ENCODE data around the gene CNP. TPM values are rescaled to one million over a fixed set of nuclear protein-coding genes. Genes with fewer than 3 reads are reported as not detected.
A peak's percentile ranks its signal among the peaks of the same experiment; 100 is the strongest.

The CNP gene
- total and polyA plus RNA-seq, 4 donors: 277 to 1,008 (median 786) TPM

- no peaks in the 10 kb centered on the region for H3K27me3 ChIP-seq (ENCODE audit: control insufficient read depth, insufficient read depth, low read length)
- WGBS (ENCODE audit: insufficient coverage): 95% methylated on average over 11 of the region's 14 CpGs
- peaks cover 75% of the 10 kb centered on the region for H3K36me3 ChIP-seq (ENCODE audit: control insufficient read depth, insufficient read depth, low read length)
- H3K4me1 ChIP-seq (ENCODE audit: control insufficient read depth, insufficient read depth, low read length): no peaks in the 10 kb centered on the region
- DNase-seq (ENCODE audit: low read depth in 4 of 6, low spot score in 6 of 6): no peak
- H3K4me3 ChIP-seq (ENCODE audit: low read depth, low read length): no peak overlapping the region
- no peak overlapping the region for H3K27ac ChIP-seq (ENCODE audit: low read depth, low read length)
- no peaks in the 10 kb centered on the region for H3K9me3 ChIP-seq (ENCODE audit: control insufficient read depth, insufficient read depth, low read length)
These were observed 15.6 kb downstream of the CNP start for GRCh38 chr17:41982026-41982760.

- DNase-seq (ENCODE audit: low read depth in 4 of 6, low spot score in 6 of 6): no peak
- H3K4me1 ChIP-seq (ENCODE audit: control insufficient read depth, insufficient read depth, low read length): no peaks in the 10 kb centered on the region
- H3K27ac ChIP-seq (ENCODE audit: low read depth, low read length): no peak overlapping the region
- no peak overlapping the region for H3K4me3 ChIP-seq (ENCODE audit: low read depth, low read length)
- no peaks in the 10 kb centered on the region for H3K27me3 ChIP-seq (ENCODE audit: control insufficient read depth, insufficient read depth, low read length)
- no peaks in the 10 kb centered on the region for H3K9me3 ChIP-seq (ENCODE audit: control insufficient read depth, insufficient read depth, low read length)
- peaks cover 63% of the 10 kb centered on the region for H3K36me3 ChIP-seq (ENCODE audit: control insufficient read depth, insufficient read depth, low read length)
- WGBS (ENCODE audit: insufficient coverage): 93% methylated on average over 7 of the region's 8 CpGs
These were observed 17.9 kb downstream of the CNP start for GRCh38 chr17:41984454-41984853.

- Histone ChIP-seq H3K27me3 (ENCODE audit: control insufficient read depth, insufficient read depth, low read length) (no peaks in the 10 kb centered on the region), H3K27ac (ENCODE audit: low read depth, low read length) (no peak overlapping the region), H3K36me3 (ENCODE audit: control insufficient read depth, insufficient read depth, low read length) (peaks cover 62% of the 10 kb centered on the region), H3K9me3 (ENCODE audit: control insufficient read depth, insufficient read depth, low read length) (no peaks in the 10 kb centered on the region), H3K4me1 (ENCODE audit: control insufficient read depth, insufficient read depth, low read length) (no peaks in the 10 kb centered on the region), H3K4me3 (ENCODE audit: low read depth, low read length) (no peak overlapping the region)
- no peak for DNase-seq (ENCODE audit: low read depth in 4 of 6, low spot score in 6 of 6)
- 100% methylated on average over 4 of the region's 8 CpGs for WGBS (ENCODE audit: insufficient coverage)
These were observed 19.3 kb downstream of the CNP start for GRCh38 chr17:41985919-41986318.

- no CpG with 5 or more reads among the region's 1 CpG for WGBS (ENCODE audit: insufficient coverage)
These were observed 20.0 kb downstream of the CNP start for GRCh38 chr17:41986634-41987033.

GRCh38 chr17:41987642-41988041, 21.0 kb downstream of the CNP start:
- 87% methylated on average over 3 of the region's 3 CpGs for WGBS (ENCODE audit: insufficient coverage)
- H3K4me1 ChIP-seq (ENCODE audit: control insufficient read depth, insufficient read depth, low read length): peaks cover 4% of the 10 kb centered on the region
- H3K4me3 ChIP-seq (ENCODE audit: low read depth, low read length): no peak overlapping the region
- no peaks in the 10 kb centered on the region for H3K27me3 ChIP-seq (ENCODE audit: control insufficient read depth, insufficient read depth, low read length)
- H3K36me3 ChIP-seq (ENCODE audit: control insufficient read depth, insufficient read depth, low read length): peaks cover 58% of the 10 kb centered on the region
- H3K27ac ChIP-seq (ENCODE audit: low read depth, low read length): no peak overlapping the region
- no peak for DNase-seq (ENCODE audit: low read depth in 4 of 6, low spot score in 6 of 6)
- H3K9me3 ChIP-seq (ENCODE audit: control insufficient read depth, insufficient read depth, low read length): no peaks in the 10 kb centered on the region

More at GRCh38 chr17:41986634-41987033, 20.0 kb downstream of the CNP start:
- Histone ChIP-seq H3K4me1 (ENCODE audit: control insufficient read depth, insufficient read depth, low read length) (peaks cover 2% of the 10 kb centered on the region), H3K4me3 (ENCODE audit: low read depth, low read length) (no peak overlapping the region), H3K27ac (ENCODE audit: low read depth, low read length) (no peak overlapping the region), H3K36me3 (ENCODE audit: control insufficient read depth, insufficient read depth, low read length) (peaks cover 58% of the 10 kb centered on the region), H3K27me3 (ENCODE audit: control insufficient read depth, insufficient read depth, low read length) (no peaks in the 10 kb centered on the region), H3K9me3 (ENCODE audit: control insufficient read depth, insufficient read depth, low read length) (no peaks in the 10 kb centered on the region)
- no peak for DNase-seq (ENCODE audit: low read depth in 4 of 6, low spot score in 6 of 6)

GRCh38 chr17:41988418-41988817, 21.8 kb downstream of the CNP start:
- no peak for DNase-seq (ENCODE audit: low read depth in 4 of 6, low spot score in 6 of 6)
- Histone ChIP-seq H3K4me3 (ENCODE audit: low read depth, low read length) (no peak overlapping the region), H3K4me1 (ENCODE audit: control insufficient read depth, insufficient read depth, low read length) (peaks cover 4% of the 10 kb centered on the region), H3K36me3 (ENCODE audit: control insufficient read depth, insufficient read depth, low read length) (peaks cover 56% of the 10 kb centered on the region), H3K27ac (ENCODE audit: low read depth, low read length) (no peak overlapping the region), H3K27me3 (ENCODE audit: control insufficient read depth, insufficient read depth, low read length) (no peaks in the 10 kb centered on the region), H3K9me3 (ENCODE audit: control insufficient read depth, insufficient read depth, low read length) (no peaks in the 10 kb centered on the region)
- no CpG with 5 or more reads among the region's 2 CpGs for WGBS (ENCODE audit: insufficient coverage)

GRCh38 chr17:41989702-41990419, 23.3 kb downstream of the CNP start:
- Histone ChIP-seq H3K4me1 (ENCODE audit: control insufficient read depth, insufficient read depth, low read length) (peaks cover 4% of the 10 kb centered on the region), H3K4me3 (ENCODE audit: low read depth, low read length) (no peak overlapping the region), H3K9me3 (ENCODE audit: control insufficient read depth, insufficient read depth, low read length) (no peaks in the 10 kb centered on the region), H3K27ac (ENCODE audit: low read depth, low read length) (no peak overlapping the region), H3K36me3 (ENCODE audit: control insufficient read depth, insufficient read depth, low read length) (peaks cover 57% of the 10 kb centered on the region), H3K27me3 (ENCODE audit: control insufficient read depth, insufficient read depth, low read length) (no peaks in the 10 kb centered on the region)
- no peak for DNase-seq (ENCODE audit: low read depth in 4 of 6, low spot score in 6 of 6)
- 93% methylated on average over 5 of the region's 5 CpGs for WGBS (ENCODE audit: insufficient coverage)

- Histone ChIP-seq H3K4me3 (ENCODE audit: low read depth, low read length) (no peak overlapping the region), H3K27ac (ENCODE audit: low read depth, low read length) (peak overlapping the region; percentile 61), H3K27me3 (ENCODE audit: control insufficient read depth, insufficient read depth, low read length) (no peaks in the 10 kb centered on the region), H3K9me3 (ENCODE audit: control insufficient read depth, insufficient read depth, low read length) (no peaks in the 10 kb centered on the region), H3K4me1 (ENCODE audit: control insufficient read depth, insufficient read depth, low read length) (peaks cover 4% of the 10 kb centered on the region), H3K36me3 (ENCODE audit: control insufficient read depth, insufficient read depth, low read length) (peaks cover 69% of the 10 kb centered on the region)
- DNase-seq (ENCODE audit: low read depth in 4 of 6, low spot score in 6 of 6): peak in 2 of 6 donors; percentile 51 to 77
- WGBS (ENCODE audit: insufficient coverage): 29% methylated on average over 2 of the region's 3 CpGs
These were observed 26.0 kb downstream of the CNP start for GRCh38 chr17:41992576-41992975.

- 100% methylated on average over 2 of the region's 2 CpGs for WGBS (ENCODE audit: insufficient coverage)
- DNase-seq (ENCODE audit: low read depth in 4 of 6, low spot score in 6 of 6): no peak
- H3K36me3 ChIP-seq (ENCODE audit: control insufficient read depth, insufficient read depth, low read length): peaks cover 66% of the 10 kb centered on the region
- peaks cover under 1% of the 10 kb centered on the region for H3K4me1 ChIP-seq (ENCODE audit: control insufficient read depth, insufficient read depth, low read length)
- no peak overlapping the region for H3K4me3 ChIP-seq (ENCODE audit: low read depth, low read length)
- H3K9me3 ChIP-seq (ENCODE audit: control insufficient read depth, insufficient read depth, low read length): no peaks in the 10 kb centered on the region
- no peak overlapping the region for H3K27ac ChIP-seq (ENCODE audit: low read depth, low read length)
- H3K27me3 ChIP-seq (ENCODE audit: control insufficient read depth, insufficient read depth, low read length): no peaks in the 10 kb centered on the region
These were observed 30.2 kb downstream of the CNP start for GRCh38 chr17:41996855-41997164.

GRCh38 chr17:41998497-41998896, 31.9 kb downstream of the CNP start:
- H3K27ac ChIP-seq (ENCODE audit: low read depth, low read length): no peak overlapping the region
- peaks cover 51% of the 10 kb centered on the region for H3K36me3 ChIP-seq (ENCODE audit: control insufficient read depth, insufficient read depth, low read length)
- WGBS (ENCODE audit: insufficient coverage): 0% methylated on average over 1 of the region's 2 CpGs

More at GRCh38 chr17:41998497-41998896, 31.9 kb downstream of the CNP start:
- no peaks in the 10 kb centered on the region for H3K27me3 ChIP-seq (ENCODE audit: control insufficient read depth, insufficient read depth, low read length)
- no peak overlapping the region for H3K4me3 ChIP-seq (ENCODE audit: low read depth, low read length)
- DNase-seq (ENCODE audit: low read depth in 4 of 6, low spot score in 6 of 6): no peak
- H3K9me3 ChIP-seq (ENCODE audit: control insufficient read depth, insufficient read depth, low read length): no peaks in the 10 kb centered on the region
- no peaks in the 10 kb centered on the region for H3K4me1 ChIP-seq (ENCODE audit: control insufficient read depth, insufficient read depth, low read length)
